GM12873 (cell line): ENCODE results near the gene CNTNAP2.

Experiments used
- TF ChIP-seq, protein P1 (sequence below): IDR thresholded peaks from 2 replicates; pipeline ENCODE4 v1.5.1; 2012; ENCODE audit warnings: low read depth, mild to moderate bottlenecking, moderate library complexity, low read length, control low read depth; ENCODE audit not compliant: insufficient read depth; ENCODE audit errors: missing control alignments

CNTNAP2 gene

DNA sequence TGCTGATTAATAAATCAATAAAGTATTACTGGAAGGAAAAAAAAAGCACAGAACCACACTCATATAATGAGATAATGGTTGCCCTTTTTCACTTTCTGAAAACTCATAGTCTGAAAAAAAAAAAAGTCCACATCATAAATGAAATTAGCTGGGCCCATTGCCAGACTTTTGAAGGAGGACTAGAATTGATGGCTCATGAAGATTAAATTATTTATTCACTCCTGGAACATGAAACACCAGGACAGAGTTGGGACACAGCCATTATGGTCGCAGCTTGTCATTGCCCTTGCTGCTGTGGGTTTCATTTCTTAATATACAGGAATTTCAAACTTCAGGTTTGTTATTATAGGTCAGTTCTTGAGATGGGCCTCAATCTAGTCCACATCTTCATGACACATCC, 91.9 kb downstream of the CNTNAP2 start:
- TF ChIP-seq, protein P1, sequence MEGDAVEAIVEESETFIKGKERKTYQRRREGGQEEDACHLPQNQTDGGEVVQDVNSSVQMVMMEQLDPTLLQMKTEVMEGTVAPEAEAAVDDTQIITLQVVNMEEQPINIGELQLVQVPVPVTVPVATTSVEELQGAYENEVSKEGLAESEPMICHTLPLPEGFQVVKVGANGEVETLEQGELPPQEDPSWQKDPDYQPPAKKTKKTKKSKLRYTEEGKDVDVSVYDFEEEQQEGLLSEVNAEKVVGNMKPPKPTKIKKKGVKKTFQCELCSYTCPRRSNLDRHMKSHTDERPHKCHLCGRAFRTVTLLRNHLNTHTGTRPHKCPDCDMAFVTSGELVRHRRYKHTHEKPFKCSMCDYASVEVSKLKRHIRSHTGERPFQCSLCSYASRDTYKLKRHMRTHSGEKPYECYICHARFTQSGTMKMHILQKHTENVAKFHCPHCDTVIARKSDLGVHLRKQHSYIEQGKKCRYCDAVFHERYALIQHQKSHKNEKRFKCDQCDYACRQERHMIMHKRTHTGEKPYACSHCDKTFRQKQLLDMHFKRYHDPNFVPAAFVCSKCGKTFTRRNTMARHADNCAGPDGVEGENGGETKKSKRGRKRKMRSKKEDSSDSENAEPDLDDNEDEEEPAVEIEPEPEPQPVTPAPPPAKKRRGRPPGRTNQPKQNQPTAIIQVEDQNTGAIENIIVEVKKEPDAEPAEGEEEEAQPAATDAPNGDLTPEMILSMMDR: no peak

GRCh38 chr7:146214842-146215241, 98.2 kb downstream of the CNTNAP2 start:
- TF ChIP-seq, protein P1: no peak

DNA sequence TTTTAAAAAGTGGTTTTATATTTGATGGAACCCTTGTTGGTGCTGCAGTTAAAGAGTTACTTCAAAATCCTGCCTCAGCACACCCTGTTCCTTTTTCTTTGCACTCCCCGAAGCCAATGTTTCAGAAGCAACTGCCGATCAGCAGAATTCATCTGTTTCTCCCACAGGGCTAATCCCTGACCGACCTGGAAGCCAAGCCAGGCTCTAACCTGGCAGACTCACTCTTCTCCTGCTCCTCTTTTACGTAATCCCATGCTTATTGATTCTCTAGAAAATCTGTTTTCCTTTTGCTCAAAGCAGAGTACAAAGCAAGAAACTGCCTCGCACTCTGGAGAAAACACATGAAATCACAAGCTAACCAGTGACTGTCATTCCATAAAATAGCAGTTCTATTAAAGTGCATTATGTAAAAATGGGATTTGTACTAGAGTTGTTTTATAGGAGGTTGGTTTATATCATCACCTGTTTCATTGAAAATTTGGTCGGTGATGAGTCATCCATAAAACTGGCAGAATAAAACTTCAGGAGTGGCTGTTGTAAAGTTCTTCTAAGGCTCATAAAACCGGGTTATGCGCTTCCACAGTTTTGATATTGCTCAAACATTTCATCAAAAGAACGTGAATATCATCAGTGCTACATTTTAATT, 99.9 kb downstream of the CNTNAP2 start:
- TF ChIP-seq, protein P1: no peak

DNA sequence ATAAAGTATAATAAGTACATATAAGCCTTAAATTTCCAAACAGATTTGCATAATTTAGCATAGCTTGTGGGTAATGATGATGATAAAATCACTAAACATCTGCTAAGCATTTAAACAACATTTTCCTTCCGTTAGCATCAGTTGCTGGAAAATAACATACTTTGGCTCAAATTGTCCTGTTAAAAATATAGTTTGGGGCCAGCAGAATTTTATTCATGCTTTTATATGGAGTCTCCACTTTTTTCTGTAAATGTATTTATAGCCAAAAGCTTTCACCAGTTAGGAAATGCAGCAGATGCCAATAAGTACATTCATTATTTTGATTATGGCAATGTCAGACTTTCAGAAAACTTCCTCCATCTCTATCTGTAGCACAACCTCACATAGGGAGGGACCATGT, 107.2 kb downstream of the CNTNAP2 start:
- TF ChIP-seq, protein P1: no peak

- TF ChIP-seq, protein P1: no peak
Measured at GRCh38 chr7:146232604-146233003, 116.0 kb downstream of the CNTNAP2 start.

DNA sequence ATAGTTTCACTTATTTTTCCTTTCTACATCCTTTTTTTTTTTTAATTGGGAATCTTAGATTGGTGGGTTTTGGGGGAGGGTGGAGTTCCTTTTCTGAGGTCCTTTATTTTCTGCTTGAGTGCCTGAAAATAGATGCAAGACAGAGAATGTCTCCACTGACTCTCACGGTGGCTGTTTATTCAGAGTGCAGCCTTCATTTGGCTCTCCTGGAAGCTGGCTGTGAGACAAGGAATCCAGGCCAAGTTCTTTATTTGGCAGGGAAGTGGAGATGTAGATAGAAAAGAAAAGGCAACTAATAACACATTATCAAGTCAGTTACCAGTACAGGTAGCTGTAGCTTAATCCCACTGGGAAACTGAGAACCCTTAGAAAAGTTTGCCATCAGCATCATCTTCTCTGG, 118.6 kb downstream of the CNTNAP2 start:
- TF ChIP-seq, protein P1: no peak

- TF ChIP-seq, protein P1: no peak
Measured at GRCh38 chr7:146242661-146243060, 126.1 kb downstream of the CNTNAP2 start.
